GM19452 (cell line): ENCODE measurements around the gene HSPB9.
"Not testable (repeated sequence)": the region's sequence is repeated elsewhere in the genome, so short reads cannot be mapped to it uniquely, and the experiment has no call there.

Source experiments
- ATAC-seq: cut with Tn5 transposase; IDR thresholded peaks from one replicate; pipeline ENCODE4 v1.9.1; 2021; ENCODE audit not compliant: unreplicated experiment

Gene HSPB9

GRCh38 chr17:42141382-42141781 lies 18.8 kb downstream of the HSPB9 start:
- ATAC-seq, result no peak

GRCh38 chr17:42142371-42142896 lies 19.8 kb downstream of the HSPB9 start:
- no peak for ATAC-seq

- ATAC-seq, result not testable (repeated sequence)
Observed at GRCh38 chr17:42143138-42143537, 20.5 kb downstream of the HSPB9 start.

GRCh38 chr17:42146911-42147607 lies 24.5 kb downstream of the HSPB9 start:
- ATAC-seq, result no peak

- ATAC-seq, result no peak
Observed at GRCh38 chr17:42153919-42154742, 31.5 kb downstream of the HSPB9 start.

- no peak for ATAC-seq
Observed at GRCh38 chr17:42155614-42156045, 33.0 kb downstream of the HSPB9 start.

GRCh38 chr17:42159796-42160530 lies 37.4 kb downstream of the HSPB9 start:
- ATAC-seq, result no peak

GRCh38 chr17:42160531-42160910 lies 37.9 kb downstream of the HSPB9 start:
- ATAC-seq, result no peak

GRCh38 chr17:42163113-42163512 lies 40.5 kb downstream of the HSPB9 start:
- no peak for ATAC-seq

GRCh38 chr17:42163696-42164407 lies 41.2 kb downstream of the HSPB9 start:
- ATAC-seq, result no peak

GRCh38 chr17:42165751-42166150 lies 43.1 kb downstream of the HSPB9 start:
- no peak for ATAC-seq

GRCh38 chr17:42166196-42166763 lies 43.7 kb downstream of the HSPB9 start:
- no peak for ATAC-seq

GRCh38 chr17:42167807-42168206 lies 45.2 kb downstream of the HSPB9 start:
- ATAC-seq, result no peak

- ATAC-seq, result no peak
Observed at GRCh38 chr17:42169351-42169750, 46.7 kb downstream of the HSPB9 start.

- no peak for ATAC-seq
Observed at GRCh38 chr17:42171831-42172230, 49.2 kb downstream of the HSPB9 start.
